ENCODE data around the gene PATJ. TPM values are rescaled to one million over a fixed set of nuclear protein-coding genes. Genes with fewer than 3 reads are reported as not detected.

Gene PATJ
- total and polyA plus RNA-seq, 2 of the 13 experiments (the other 11 are each of a cell fraction or from before 2014, with no cell fraction given) = 6.2 to 16.8 TPM

GRCh38 chr1:61752921-61753389, 10.7 kb downstream of the PATJ start (continued):
- TF ChIP-seq NFIC (IDR thresholded peaks at IDR 0.05; ENCODE audit: low read length) = peak; percentile 79; the same call in 1 of the 2 replicates
- TF ChIP-seq LCORL (IDR thresholded peaks at IDR 0.05) = no peak
- 0 out of 2 replicates have a peak, but pooled peaks have one; percentile 39 for TF ChIP-seq LCORL (CRISPR knock-in tag; IDR thresholded peaks at IDR 0.05)
- TF ChIP-seq SOX13 (IDR thresholded peaks at IDR 0.05) = peak; percentile 80; the same call in 1 of the 2 replicates
- peak in 1 of 2 experiments; percentile 99; a peak in 2 of 4 replicates for TF ChIP-seq SOX13 (CRISPR knock-in tag; conservative IDR thresholded peaks at IDR 0.05 in 1 of 2, IDR thresholded peaks at IDR 0.05 in 1 of 2)
- no peak for TF ChIP-seq CHD2 (IDR thresholded peaks at IDR 0.05; ENCODE audit: low read depth, low read length)
- TF ChIP-seq KAT8 (CRISPR knock-in tag; IDR thresholded peaks at IDR 0.05) = peak; percentile 14; the same call in 1 of the 2 replicates
- no peak for TF ChIP-seq SOX6 (IDR thresholded peaks at IDR 0.05)
- TF ChIP-seq SOX6 (CRISPR knock-in tag; IDR thresholded peaks at IDR 0.05) = peak; percentile 95
- TF ChIP-seq, protein P1, sequence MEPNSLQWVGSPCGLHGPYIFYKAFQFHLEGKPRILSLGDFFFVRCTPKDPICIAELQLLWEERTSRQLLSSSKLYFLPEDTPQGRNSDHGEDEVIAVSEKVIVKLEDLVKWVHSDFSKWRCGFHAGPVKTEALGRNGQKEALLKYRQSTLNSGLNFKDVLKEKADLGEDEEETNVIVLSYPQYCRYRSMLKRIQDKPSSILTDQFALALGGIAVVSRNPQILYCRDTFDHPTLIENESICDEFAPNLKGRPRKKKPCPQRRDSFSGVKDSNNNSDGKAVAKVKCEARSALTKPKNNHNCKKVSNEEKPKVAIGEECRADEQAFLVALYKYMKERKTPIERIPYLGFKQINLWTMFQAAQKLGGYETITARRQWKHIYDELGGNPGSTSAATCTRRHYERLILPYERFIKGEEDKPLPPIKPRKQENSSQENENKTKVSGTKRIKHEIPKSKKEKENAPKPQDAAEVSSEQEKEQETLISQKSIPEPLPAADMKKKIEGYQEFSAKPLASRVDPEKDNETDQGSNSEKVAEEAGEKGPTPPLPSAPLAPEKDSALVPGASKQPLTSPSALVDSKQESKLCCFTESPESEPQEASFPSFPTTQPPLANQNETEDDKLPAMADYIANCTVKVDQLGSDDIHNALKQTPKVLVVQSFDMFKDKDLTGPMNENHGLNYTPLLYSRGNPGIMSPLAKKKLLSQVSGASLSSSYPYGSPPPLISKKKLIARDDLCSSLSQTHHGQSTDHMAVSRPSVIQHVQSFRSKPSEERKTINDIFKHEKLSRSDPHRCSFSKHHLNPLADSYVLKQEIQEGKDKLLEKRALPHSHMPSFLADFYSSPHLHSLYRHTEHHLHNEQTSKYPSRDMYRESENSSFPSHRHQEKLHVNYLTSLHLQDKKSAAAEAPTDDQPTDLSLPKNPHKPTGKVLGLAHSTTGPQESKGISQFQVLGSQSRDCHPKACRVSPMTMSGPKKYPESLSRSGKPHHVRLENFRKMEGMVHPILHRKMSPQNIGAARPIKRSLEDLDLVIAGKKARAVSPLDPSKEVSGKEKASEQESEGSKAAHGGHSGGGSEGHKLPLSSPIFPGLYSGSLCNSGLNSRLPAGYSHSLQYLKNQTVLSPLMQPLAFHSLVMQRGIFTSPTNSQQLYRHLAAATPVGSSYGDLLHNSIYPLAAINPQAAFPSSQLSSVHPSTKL (CRISPR knock-in tag; IDR thresholded peaks at IDR 0.05) = peak; percentile 65; the same call in 1 of the 2 replicates
- TF ChIP-seq, protein P2, sequence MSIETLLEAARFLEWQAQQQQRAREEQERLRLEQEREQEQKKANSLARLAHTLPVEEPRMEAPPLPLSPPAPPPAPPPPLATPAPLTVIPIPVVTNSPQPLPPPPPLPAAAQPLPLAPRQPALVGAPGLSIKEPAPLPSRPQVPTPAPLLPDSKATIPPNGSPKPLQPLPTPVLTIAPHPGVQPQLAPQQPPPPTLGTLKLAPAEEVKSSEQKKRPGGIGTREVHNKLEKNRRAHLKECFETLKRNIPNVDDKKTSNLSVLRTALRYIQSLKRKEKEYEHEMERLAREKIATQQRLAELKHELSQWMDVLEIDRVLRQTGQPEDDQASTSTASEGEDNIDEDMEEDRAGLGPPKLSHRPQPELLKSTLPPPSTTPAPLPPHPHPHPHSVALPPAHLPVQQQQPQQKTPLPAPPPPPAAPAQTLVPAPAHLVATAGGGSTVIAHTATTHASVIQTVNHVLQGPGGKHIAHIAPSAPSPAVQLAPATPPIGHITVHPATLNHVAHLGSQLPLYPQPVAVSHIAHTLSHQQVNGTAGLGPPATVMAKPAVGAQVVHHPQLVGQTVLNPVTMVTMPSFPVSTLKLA (IDR thresholded peaks at IDR 0.05) = peak; percentile 70
- TF ChIP-seq SSRP1 (CRISPR knock-in tag; IDR thresholded peaks at IDR 0.05) = no peak
- no peak for TF ChIP-seq REL (CRISPR knock-in tag; conservative IDR thresholded peaks at IDR 0.05)
- TF ChIP-seq GFI1 (CRISPR knock-in tag; IDR thresholded peaks at IDR 0.05; ENCODE audit: borderline replicate concordance) = peak; percentile 54
- peak in 1 of 2 experiments; percentile 55; a peak in 1 of 4 replicates for TF ChIP-seq EP300 (IDR thresholded peaks at IDR 0.05; ENCODE audit: low read depth in 2 of 2, low read length in 2 of 2)
- no peak for TF ChIP-seq EP300 (CRISPR knock-in tag; IDR thresholded peaks at IDR 0.05; ENCODE audit: borderline replicate concordance)
- 0 out of 2 replicates have a peak, but pooled peaks have one; percentile 17 for TF ChIP-seq SIX1 (CRISPR knock-in tag; IDR thresholded peaks at IDR 0.05; ENCODE audit: borderline replicate concordance)
- TF ChIP-seq, protein P3, sequence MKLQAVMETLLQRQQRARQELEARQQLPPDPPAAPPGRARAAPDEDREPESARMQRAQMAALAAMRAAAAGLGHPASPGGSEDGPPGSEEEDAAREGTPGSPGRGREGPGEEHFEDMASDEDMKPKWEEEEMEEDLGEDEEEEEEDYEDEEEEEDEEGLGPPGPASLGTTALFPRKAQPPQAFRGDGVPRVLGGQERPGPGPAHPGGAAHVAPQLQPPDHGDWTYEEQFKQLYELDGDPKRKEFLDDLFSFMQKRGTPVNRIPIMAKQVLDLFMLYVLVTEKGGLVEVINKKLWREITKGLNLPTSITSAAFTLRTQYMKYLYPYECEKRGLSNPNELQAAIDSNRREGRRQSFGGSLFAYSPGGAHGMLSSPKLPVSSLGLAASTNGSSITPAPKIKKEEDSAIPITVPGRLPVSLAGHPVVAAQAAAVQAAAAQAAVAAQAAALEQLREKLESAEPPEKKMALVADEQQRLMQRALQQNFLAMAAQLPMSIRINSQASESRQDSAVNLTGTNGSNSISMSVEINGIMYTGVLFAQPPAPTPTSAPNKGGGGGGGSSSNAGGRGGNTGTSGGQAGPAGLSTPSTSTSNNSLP (IDR thresholded peaks at IDR 0.05; ENCODE audit: low read depth, low read length) = peak; percentile 75
- TF ChIP-seq, protein P4, sequence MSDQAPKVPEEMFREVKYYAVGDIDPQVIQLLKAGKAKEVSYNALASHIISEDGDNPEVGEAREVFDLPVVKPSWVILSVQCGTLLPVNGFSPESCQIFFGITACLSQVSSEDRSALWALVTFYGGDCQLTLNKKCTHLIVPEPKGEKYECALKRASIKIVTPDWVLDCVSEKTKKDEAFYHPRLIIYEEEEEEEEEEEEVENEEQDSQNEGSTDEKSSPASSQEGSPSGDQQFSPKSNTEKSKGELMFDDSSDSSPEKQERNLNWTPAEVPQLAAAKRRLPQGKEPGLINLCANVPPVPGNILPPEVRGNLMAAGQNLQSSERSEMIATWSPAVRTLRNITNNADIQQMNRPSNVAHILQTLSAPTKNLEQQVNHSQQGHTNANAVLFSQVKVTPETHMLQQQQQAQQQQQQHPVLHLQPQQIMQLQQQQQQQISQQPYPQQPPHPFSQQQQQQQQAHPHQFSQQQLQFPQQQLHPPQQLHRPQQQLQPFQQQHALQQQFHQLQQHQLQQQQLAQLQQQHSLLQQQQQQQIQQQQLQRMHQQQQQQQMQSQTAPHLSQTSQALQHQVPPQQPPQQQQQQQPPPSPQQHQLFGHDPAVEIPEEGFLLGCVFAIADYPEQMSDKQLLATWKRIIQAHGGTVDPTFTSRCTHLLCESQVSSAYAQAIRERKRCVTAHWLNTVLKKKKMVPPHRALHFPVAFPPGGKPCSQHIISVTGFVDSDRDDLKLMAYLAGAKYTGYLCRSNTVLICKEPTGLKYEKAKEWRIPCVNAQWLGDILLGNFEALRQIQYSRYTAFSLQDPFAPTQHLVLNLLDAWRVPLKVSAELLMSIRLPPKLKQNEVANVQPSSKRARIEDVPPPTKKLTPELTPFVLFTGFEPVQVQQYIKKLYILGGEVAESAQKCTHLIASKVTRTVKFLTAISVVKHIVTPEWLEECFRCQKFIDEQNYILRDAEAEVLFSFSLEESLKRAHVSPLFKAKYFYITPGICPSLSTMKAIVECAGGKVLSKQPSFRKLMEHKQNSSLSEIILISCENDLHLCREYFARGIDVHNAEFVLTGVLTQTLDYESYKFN (CRISPR knock-in tag; conservative IDR thresholded peaks at IDR 0.05) = peak; percentile 74
- no peak for TF ChIP-seq ZNF543 (CRISPR knock-in tag; IDR thresholded peaks at IDR 0.05)
- TF ChIP-seq ONECUT2 (CRISPR knock-in tag; IDR thresholded peaks at IDR 0.05) = peak; percentile 86
